Measurements from ENCODE around the gene PRDM1. TPM values are rescaled to one million over a fixed set of nuclear protein-coding genes. Genes with fewer than 3 reads are reported as not detected.

Gene PRDM1
- total and polyA plus RNA-seq, 5 donors from 2014 or later, result 48.6 to 327 (median 70.0) TPM

- Histone ChIP-seq H3K4me3 (ENCODE audit: low read depth, low read length) (no peak overlapping the region), H3K27ac (ENCODE audit: insufficient read depth, low read length, poor library complexity, severe bottlenecking) (no peak overlapping the region), H3K4me1 (ENCODE audit: control insufficient read depth, insufficient read depth, low read length, poor library complexity, severe bottlenecking) (peaks cover 30% of the 10 kb centered on the region), H3K27me3 (ENCODE audit: control insufficient read depth, insufficient read depth, low read length) (no peaks in the 10 kb centered on the region), H3K36me3 (ENCODE audit: control insufficient read depth, insufficient read depth, low read length) (no peaks in the 10 kb centered on the region), H3K9me3 (ENCODE audit: control insufficient read depth in 2 of 2, low read length in 2 of 2) (no peaks in the 10 kb centered on the region)
- Mint-ChIP-seq H3K27ac (no peak overlapping the region), H3K4me1 (peaks cover 24 to 47% (median 42%) of the 10 kb centered on the region in 4 donors), H3K4me3 (no peak overlapping the region), H3K27me3 (no peaks in the 10 kb centered on the region), H3K36me3 (no peaks in the 10 kb centered on the region), H3K9me3 (peaks cover 0 to 2% (median 0%) of the 10 kb centered on the region in 7 donors)
- DNase-seq (no peak), ATAC-seq (ENCODE audit: low read depth in 2 of 2) (no peak)
These were observed 4.4 kb upstream of the PRDM1 start for GRCh38 chr6:106081715-106082114.

- Histone ChIP-seq H3K9me3 (ENCODE audit: control insufficient read depth in 2 of 2, low read length in 2 of 2) (no peaks in the 10 kb centered on the region), H3K27me3 (ENCODE audit: control insufficient read depth, insufficient read depth, low read length) (no peaks in the 10 kb centered on the region), H3K36me3 (ENCODE audit: control insufficient read depth, insufficient read depth, low read length) (no peaks in the 10 kb centered on the region), H3K4me1 (ENCODE audit: control insufficient read depth, insufficient read depth, low read length, poor library complexity, severe bottlenecking) (peaks cover 42% of the 10 kb centered on the region), H3K27ac (ENCODE audit: insufficient read depth, low read length, poor library complexity, severe bottlenecking) (peak overlapping the region; percentile 20), H3K4me3 (ENCODE audit: low read depth, low read length) (peak overlapping the region; percentile 48)
- H3K9me3 Mint-ChIP-seq, result peaks cover 0 to 2% (median 0%) of the 10 kb centered on the region in 7 donors
- peak overlapping the region; percentile 0 to 93 (median 54) for H3K4me3 Mint-ChIP-seq
- peak overlapping the region; percentile 39 to 83 (median 57) for H3K27ac Mint-ChIP-seq
- H3K4me1 Mint-ChIP-seq, result peaks cover 24 to 56% (median 46%) of the 10 kb centered on the region in 4 donors
- DNase-seq (peak in 1 of 3 donors; percentile 55), ATAC-seq (ENCODE audit: low read depth in 2 of 2) (no peak)
- peaks cover under 1% of the 10 kb centered on the region for H3K27me3 Mint-ChIP-seq
- H3K36me3 Mint-ChIP-seq, result no peaks in the 10 kb centered on the region
These were observed 3.3 kb upstream of the PRDM1 start for GRCh38 chr6:106082735-106083398.

- Histone ChIP-seq H3K4me3 (ENCODE audit: low read depth, low read length) (peak overlapping the region; percentile 48), H3K4me1 (ENCODE audit: control insufficient read depth, insufficient read depth, low read length, poor library complexity, severe bottlenecking) (peaks cover 49% of the 10 kb centered on the region), H3K27me3 (ENCODE audit: control insufficient read depth, insufficient read depth, low read length) (no peaks in the 10 kb centered on the region), H3K9me3 (ENCODE audit: control insufficient read depth in 2 of 2, low read length in 2 of 2) (no peaks in the 10 kb centered on the region), H3K36me3 (ENCODE audit: control insufficient read depth, insufficient read depth, low read length) (no peaks in the 10 kb centered on the region), H3K27ac (ENCODE audit: insufficient read depth, low read length, poor library complexity, severe bottlenecking) (no peak overlapping the region)
- Mint-ChIP-seq H3K4me3 (peak overlapping the region in 2 of 4 donors; percentile 52 to 93), H3K36me3 (no peaks in the 10 kb centered on the region), H3K9me3 (peaks cover 0 to 2% (median 0%) of the 10 kb centered on the region in 7 donors), H3K27ac (peak overlapping the region in 2 of 3 donors; percentile 32 to 69), H3K27me3 (peaks cover 4% of the 10 kb centered on the region), H3K4me1 (peaks cover 24 to 63% (median 53%) of the 10 kb centered on the region in 4 donors)
- DNase-seq (no peak), ATAC-seq (ENCODE audit: low read depth in 2 of 2) (no peak)
These were observed 2.5 kb upstream of the PRDM1 start for GRCh38 chr6:106083618-106084017.

- H3K4me1 ChIP-seq (ENCODE audit: control insufficient read depth, insufficient read depth, low read length, poor library complexity, severe bottlenecking), result peaks cover 56% of the 10 kb centered on the region
- ATAC-seq (ENCODE audit: low read depth in 2 of 2) (peak; percentile 36 to 38), DNase-seq (peak in 1 of 3 donors; percentile 78)
- Mint-ChIP-seq H3K27me3 (peaks cover 4% of the 10 kb centered on the region), H3K9me3 (peaks cover 0 to 2% (median 0%) of the 10 kb centered on the region in 7 donors), H3K36me3 (no peaks in the 10 kb centered on the region), H3K4me1 (peaks cover 24 to 70% (median 56%) of the 10 kb centered on the region in 4 donors), H3K4me3 (peak overlapping the region; percentile 93 to 94 (median 94)), H3K27ac (peak overlapping the region in 2 of 3 donors; percentile 69 to 88)
- H3K9me3 ChIP-seq (ENCODE audit: control insufficient read depth in 2 of 2, low read length in 2 of 2), result no peaks in the 10 kb centered on the region
- H3K36me3 ChIP-seq (ENCODE audit: control insufficient read depth, insufficient read depth, low read length), result no peaks in the 10 kb centered on the region
- H3K4me3 ChIP-seq (ENCODE audit: low read depth, low read length), result peak overlapping the region; percentile 22
- H3K27me3 ChIP-seq (ENCODE audit: control insufficient read depth, insufficient read depth, low read length), result no peaks in the 10 kb centered on the region
- peak overlapping the region; percentile 45 for H3K27ac ChIP-seq (ENCODE audit: insufficient read depth, low read length, poor library complexity, severe bottlenecking)
These were observed 1.8 kb upstream of the PRDM1 start for GRCh38 chr6:106084106-106084988.

- peak overlapping the region; percentile 15 to 93 (median 88) for H3K27ac Mint-ChIP-seq
- H3K4me1 ChIP-seq (ENCODE audit: control insufficient read depth, insufficient read depth, low read length, poor library complexity, severe bottlenecking), result peaks cover 64% of the 10 kb centered on the region
- H3K27me3 ChIP-seq (ENCODE audit: control insufficient read depth, insufficient read depth, low read length), result no peaks in the 10 kb centered on the region
- peaks cover 29 to 76% (median 59%) of the 10 kb centered on the region in 4 donors for H3K4me1 Mint-ChIP-seq
- H3K36me3 Mint-ChIP-seq, result peaks cover 4% of the 10 kb centered on the region
- peak overlapping the region; percentile 93 to 94 (median 94) for H3K4me3 Mint-ChIP-seq
- ATAC-seq (ENCODE audit: low read depth in 2 of 2) (no peak), DNase-seq (no peak)
- peaks cover 0 to 2% (median 0%) of the 10 kb centered on the region in 7 donors for H3K9me3 Mint-ChIP-seq
- peak overlapping the region; percentile 94 for H3K4me3 ChIP-seq (ENCODE audit: low read depth, low read length)
- H3K36me3 ChIP-seq (ENCODE audit: control insufficient read depth, insufficient read depth, low read length), result no peaks in the 10 kb centered on the region
- H3K27ac ChIP-seq (ENCODE audit: insufficient read depth, low read length, poor library complexity, severe bottlenecking), result peak overlapping the region; percentile 72
- H3K9me3 ChIP-seq (ENCODE audit: control insufficient read depth in 2 of 2, low read length in 2 of 2), result no peaks in the 10 kb centered on the region
- peaks cover 4% of the 10 kb centered on the region for H3K27me3 Mint-ChIP-seq
These were observed 996 bp upstream of the PRDM1 start for GRCh38 chr6:106084989-106085691.

- ATAC-seq (ENCODE audit: low read depth in 2 of 2) (no peak), DNase-seq (no peak)
- Histone ChIP-seq H3K4me1 (ENCODE audit: control insufficient read depth, insufficient read depth, low read length, poor library complexity, severe bottlenecking) (peaks cover 69% of the 10 kb centered on the region), H3K27ac (ENCODE audit: insufficient read depth, low read length, poor library complexity, severe bottlenecking) (peak overlapping the region; percentile 72), H3K27me3 (ENCODE audit: control insufficient read depth, insufficient read depth, low read length) (no peaks in the 10 kb centered on the region), H3K36me3 (ENCODE audit: control insufficient read depth, insufficient read depth, low read length) (no peaks in the 10 kb centered on the region), H3K4me3 (ENCODE audit: low read depth, low read length) (peak overlapping the region; percentile 94), H3K9me3 (ENCODE audit: control insufficient read depth in 2 of 2, low read length in 2 of 2) (no peaks in the 10 kb centered on the region)
- H3K9me3 Mint-ChIP-seq, result peaks cover 0 to 2% (median 0%) of the 10 kb centered on the region in 7 donors
- H3K4me3 Mint-ChIP-seq, result peak overlapping the region; percentile 93 to 94 (median 94)
- peaks cover 34 to 81% (median 62%) of the 10 kb centered on the region in 4 donors for H3K4me1 Mint-ChIP-seq
- peaks cover 8% of the 10 kb centered on the region for H3K36me3 Mint-ChIP-seq
- H3K27ac Mint-ChIP-seq, result peak overlapping the region; percentile 86 to 93 (median 88)
- H3K27me3 Mint-ChIP-seq, result peaks cover 4% of the 10 kb centered on the region
These were observed 498 bp upstream of the PRDM1 start for GRCh38 chr6:106085692-106085983.

- Mint-ChIP-seq H3K27ac (peak overlapping the region in 1 of 3 donors; percentile 88), H3K9me3 (peaks cover 0 to 1% (median 0%) of the 10 kb centered on the region in 7 donors), H3K4me1 (peaks cover 34 to 86% (median 65%) of the 10 kb centered on the region in 4 donors), H3K27me3 (peaks cover 4% of the 10 kb centered on the region), H3K4me3 (peak overlapping the region; percentile 93 to 94 (median 94)), H3K36me3 (peaks cover 8% of the 10 kb centered on the region)
- H3K27me3 ChIP-seq (ENCODE audit: control insufficient read depth, insufficient read depth, low read length), result no peaks in the 10 kb centered on the region
- H3K4me1 ChIP-seq (ENCODE audit: control insufficient read depth, insufficient read depth, low read length, poor library complexity, severe bottlenecking), result peaks cover 78% of the 10 kb centered on the region
- no peak for ATAC-seq (ENCODE audit: low read depth in 2 of 2)
- DNase-seq, result no peak
- peak overlapping the region; percentile 94 for H3K4me3 ChIP-seq (ENCODE audit: low read depth, low read length)
- H3K36me3 ChIP-seq (ENCODE audit: control insufficient read depth, insufficient read depth, low read length), result no peaks in the 10 kb centered on the region
- peak overlapping the region; percentile 72 for H3K27ac ChIP-seq (ENCODE audit: insufficient read depth, low read length, poor library complexity, severe bottlenecking)
- H3K9me3 ChIP-seq (ENCODE audit: control insufficient read depth in 2 of 2, low read length in 2 of 2), result no peaks in the 10 kb centered on the region
These were observed 659 bp downstream of the PRDM1 start for GRCh38 chr6:106086814-106087175.

Data from CD4-positive, CD25-positive, alpha-beta regulatory T cell (primary cell).